Measurements from ENCODE around the gene SCAMP5.
A peak's percentile ranks its signal among the peaks of the same experiment; 100 is the strongest.

Gene SCAMP5

DNA sequence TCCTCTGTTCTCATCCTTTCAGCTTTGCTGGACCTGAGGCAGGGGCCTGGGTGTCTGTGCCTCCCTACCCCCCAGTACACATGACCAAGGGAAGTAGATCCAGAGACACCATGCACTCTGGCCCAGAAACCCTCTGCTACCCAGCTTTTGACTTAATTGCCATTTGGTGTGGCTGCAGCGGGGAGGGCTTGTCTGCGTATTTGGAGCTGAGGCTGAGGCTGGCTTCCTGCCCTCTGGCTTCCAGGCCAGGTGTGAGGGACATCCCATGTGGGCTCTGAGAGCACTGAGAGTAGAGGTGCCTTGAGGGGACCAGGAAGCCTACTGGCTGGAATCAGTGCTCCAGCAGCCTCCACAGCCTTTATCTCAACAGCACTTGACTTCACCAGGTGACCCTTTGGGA lies 54.9 kb downstream of the SCAMP5 start:
- DNase-seq = no peak

DNA sequence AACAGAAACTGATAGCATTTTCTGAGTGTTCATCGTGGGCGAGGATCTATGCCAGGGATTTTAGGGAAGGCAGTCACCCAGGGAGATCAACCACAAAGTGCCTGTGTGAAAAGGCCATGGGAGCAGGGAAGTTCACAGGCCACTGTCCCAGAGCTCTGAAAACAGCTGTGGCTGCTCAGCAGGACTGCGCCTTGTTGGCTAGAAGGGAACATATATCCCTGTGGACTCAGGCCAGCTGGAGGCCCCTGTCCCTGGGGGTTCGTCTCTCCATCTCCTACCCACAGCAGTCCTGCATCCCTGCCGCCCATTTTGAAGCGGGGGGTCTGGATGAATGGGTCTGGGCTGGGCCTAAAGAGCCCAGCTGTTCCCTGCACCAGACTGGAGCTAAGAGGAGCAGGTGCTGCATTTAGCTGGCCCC lies 55.8 kb downstream of the SCAMP5 start:
- no peak for DNase-seq

- no peak for DNase-seq
These were observed 56.3 kb downstream of the SCAMP5 start for GRCh38 chr15:75051711-75052110.

DNA sequence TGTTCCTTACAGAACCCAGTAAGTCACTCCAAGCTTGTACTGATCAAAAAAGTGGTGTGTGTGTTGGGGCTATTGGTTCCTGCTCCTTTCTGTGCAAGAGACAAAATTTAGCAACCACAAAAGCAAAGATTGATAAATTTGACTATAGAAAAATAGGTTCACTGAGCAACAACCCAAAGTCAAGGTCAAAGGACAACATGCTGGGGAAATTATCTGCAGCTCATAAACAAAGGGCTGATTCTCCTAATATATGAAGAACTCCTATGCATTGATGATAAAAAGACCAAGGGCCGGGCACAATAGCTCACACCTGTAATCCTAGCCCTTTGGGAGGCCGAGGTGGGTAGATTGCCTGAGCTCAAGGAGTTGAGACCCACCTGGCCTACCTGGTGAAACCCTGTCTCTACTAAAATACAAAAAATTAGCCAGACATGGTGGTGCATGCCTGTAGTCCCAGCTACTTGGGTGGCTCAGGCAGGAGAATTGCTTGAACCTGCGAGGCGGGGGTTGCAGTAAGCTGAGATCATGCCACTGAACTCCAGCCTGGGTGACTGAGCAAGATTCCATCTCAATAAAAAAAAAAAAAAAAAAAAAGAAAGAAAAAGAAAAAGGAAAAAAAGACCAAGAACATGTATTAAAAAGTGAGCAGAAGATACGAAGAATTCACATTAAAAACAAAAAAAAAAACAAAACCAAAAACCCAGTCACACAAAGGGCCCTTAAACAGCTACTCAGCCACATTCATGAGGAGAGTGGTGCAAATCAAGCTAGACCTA lies 57.8 kb downstream of the SCAMP5 start:
- no peak for DNase-seq

DNA sequence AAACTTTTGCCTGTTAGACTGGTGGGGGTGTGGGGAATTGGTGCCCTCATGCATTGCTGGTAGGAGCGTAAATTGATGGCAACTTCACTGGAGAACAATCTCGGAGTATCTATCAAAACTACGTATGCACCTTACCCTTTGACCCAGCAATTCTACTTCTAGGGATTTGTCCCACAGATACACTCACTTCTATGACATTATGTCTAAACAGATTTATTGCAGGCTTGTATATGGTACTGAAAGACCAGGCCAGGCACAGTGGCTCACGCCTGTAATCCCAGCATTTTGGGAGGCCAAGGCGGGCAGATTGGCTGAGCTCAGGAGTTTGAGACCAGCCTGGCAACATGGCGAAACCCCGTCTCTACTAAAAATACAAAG lies 58.4 kb downstream of the SCAMP5 start:
- DNase-seq = no peak

DNA sequence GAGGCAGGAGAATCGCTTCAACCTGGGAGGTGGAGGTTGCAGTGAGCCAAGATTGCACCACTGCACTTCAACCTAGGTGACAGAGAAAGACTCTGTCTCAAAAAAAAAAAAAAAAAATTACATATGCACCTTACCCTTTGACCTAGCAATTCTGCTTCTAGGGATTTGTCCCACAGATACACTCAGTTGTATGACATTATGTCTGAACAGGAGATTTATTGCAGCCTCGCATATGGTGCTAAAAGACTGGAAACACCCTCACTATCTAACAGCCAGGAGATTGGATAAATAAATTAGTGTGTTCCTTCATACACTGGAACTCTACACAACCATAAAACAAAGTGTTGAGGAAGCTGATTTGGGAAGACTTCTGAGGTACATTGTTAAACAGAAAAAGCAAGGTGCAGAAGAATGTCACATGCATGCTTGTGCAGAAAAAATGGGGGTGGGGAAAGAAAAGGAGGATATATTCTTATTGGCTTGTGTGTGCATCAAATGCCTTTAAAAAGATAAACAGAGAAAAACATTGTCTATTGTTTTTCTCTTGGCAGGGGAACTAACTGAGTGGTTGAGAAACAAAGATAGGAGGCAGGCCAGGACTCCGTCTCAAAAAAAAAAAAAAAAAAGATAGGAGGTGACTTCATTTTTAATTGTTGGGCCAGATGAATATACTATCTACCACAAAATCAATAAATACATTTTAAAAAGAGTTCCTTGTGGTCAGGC lies 59.0 kb downstream of the SCAMP5 start:
- DNase-seq = no peak

DNA sequence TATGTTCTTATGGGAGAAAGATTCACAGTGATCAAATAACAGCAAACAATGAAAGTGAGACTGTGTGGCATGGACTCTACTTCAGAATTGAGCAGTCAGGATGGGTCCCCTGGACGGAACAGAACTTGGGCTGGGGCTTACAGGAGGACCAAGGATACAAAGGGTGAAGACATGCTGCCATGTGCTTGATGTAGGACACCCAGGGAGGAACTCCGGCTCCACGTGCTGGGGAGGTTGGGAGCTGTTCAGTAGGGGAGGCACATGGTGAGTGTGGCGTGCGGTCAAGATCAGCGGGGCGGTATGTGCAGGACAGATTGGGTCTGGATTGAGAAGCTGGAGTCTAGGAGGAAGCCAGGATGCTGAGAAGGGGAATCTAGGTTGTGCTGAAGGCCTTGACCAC lies 60.7 kb downstream of the SCAMP5 start:
- no peak for DNase-seq

DNA sequence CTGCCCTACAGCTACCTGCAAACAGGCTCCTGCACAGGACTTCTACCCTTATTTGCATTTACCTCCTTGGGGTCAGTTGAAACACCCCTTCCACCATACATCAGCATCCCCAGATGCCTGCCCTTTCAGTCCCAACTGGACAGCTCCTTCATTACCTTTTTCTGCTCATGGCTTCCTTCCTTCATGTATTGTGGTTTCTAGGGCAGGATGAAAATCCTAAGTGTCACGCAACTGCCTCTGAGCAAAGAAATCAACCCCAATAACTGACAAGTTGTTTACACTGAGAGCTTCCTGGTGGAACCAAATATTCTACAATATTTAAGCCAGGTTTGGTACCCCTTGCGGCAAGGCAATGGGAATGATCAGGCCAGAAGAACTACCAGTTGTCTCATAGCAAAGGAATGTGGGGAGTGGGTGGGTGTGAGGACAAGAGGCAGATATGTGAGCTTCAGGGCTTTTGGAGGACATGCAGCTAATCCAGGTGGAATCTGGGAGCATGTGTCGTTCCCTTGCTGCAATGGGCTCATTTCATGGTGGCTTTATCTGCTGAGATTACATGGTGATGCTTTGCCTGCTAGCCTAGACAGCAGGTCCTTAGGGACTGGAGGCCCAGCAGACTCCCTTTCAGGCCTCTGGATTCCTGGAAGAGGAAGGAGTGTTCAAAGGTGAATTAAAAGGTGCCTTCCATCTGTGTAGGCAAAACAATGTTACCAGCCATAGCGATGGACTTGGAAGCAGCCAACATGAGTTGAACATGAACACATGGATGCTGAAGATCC lies 63.0 kb downstream of the SCAMP5 start:
- no peak for DNase-seq

- DNase-seq = no peak
These were observed 64.2 kb downstream of the SCAMP5 start for GRCh38 chr15:75059607-75060006.

DNA sequence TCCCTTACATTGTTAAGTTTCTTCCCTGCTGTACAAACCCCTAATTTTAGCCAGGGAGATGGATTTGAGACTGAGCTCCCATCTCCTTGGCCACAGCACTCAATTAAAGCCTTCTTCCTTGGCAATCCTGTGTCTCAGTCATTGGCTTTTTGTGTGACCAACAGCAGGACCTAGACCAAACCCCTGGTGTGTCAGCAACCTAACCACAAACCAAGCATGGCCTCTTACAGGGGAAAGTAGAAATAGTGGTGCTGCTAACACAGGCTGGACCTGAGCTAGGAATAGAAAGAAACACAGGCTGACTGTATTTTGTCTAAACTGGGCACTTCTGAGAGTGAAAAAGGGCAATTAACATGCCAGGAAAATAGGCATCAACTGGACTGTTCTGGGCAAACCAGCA lies 65.9 kb downstream of the SCAMP5 start:
- peak; percentile 68 for DNase-seq

DNA sequence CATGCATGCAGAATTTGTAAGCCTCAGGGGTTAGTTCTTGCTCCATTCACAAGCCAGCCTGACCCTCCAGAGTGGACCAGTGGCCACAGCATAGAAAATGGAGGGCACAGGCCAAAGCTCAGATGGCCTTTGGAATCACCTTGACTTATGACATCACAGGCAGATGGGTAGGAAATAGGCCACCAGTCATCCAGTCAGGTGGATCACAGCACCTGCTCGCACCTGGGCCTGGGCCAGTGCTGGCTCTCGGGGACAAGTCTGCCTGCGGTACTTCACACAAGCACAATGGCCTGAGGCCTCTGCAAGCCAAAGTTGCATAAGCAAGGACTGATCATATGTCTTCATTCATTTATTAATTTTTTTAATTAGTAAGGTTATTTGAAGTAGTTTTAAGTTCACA lies 67.3 kb downstream of the SCAMP5 start:
- DNase-seq = no peak

- no peak for DNase-seq
These were observed 68.0 kb downstream of the SCAMP5 start for GRCh38 chr15:75063338-75063737.

GRCh38 chr15:75063889-75064288 lies 68.5 kb downstream of the SCAMP5 start:
- no peak for DNase-seq

DNA sequence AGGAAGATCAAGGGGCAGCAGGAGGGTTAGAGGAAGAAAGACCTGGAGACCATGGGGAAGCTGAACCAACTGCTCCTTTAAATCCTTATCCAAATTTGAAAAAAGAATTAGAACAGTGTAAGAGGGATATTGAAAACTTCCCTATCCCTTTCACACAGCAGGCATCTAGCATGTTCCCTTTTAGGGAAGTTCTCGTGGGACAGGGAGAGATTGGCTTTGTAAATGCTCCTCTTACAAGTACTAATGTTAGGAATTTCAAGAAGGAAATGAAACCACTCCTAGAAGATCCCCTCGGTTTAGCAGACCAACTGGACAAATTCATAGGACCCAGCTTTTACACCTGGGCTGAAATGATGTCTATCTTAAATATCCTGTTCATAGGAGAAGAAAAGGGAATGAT lies 69.5 kb downstream of the SCAMP5 start:
- DNase-seq = no peak

- no peak for DNase-seq
These were observed 70.1 kb downstream of the SCAMP5 start for GRCh38 chr15:75065467-75065850.

DNA sequence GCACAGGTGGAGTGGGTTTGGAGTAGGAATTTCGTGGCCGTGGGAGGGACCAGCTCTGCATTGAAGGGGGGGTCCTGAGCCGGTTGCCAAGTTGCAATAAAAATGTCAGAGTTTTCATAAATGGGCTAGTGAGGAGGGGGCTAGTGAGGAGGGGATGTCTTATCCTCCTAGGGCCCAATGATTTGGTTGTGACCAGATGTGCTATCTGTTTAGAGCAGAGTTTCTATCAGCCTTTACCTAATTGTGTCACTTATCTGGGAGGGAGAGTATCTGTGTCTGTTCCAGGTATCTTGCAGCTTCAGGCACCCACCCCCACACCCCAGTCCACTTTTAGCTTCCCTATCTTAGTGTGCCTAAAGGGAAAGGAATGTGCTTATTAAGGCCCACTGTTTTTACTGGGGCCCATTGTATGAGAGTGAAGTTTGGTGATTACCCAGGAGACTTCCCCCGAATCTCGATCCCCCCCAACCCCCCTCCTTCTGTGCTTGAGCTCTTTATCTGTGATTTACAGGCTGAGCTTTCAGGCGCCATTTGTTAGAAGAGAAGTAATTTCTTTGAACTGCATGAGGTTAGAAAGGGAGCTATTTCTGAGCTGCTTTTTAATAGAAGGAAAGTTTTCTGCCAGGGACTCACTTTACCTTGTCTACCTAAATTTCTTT lies 70.6 kb downstream of the SCAMP5 start:
- no peak for DNase-seq

- DNase-seq = no peak
These were observed 71.9 kb downstream of the SCAMP5 start for GRCh38 chr15:75067123-75067830.

GRCh38 chr15:75068748-75069147 lies 73.4 kb downstream of the SCAMP5 start:
- DNase-seq = no peak

DNA sequence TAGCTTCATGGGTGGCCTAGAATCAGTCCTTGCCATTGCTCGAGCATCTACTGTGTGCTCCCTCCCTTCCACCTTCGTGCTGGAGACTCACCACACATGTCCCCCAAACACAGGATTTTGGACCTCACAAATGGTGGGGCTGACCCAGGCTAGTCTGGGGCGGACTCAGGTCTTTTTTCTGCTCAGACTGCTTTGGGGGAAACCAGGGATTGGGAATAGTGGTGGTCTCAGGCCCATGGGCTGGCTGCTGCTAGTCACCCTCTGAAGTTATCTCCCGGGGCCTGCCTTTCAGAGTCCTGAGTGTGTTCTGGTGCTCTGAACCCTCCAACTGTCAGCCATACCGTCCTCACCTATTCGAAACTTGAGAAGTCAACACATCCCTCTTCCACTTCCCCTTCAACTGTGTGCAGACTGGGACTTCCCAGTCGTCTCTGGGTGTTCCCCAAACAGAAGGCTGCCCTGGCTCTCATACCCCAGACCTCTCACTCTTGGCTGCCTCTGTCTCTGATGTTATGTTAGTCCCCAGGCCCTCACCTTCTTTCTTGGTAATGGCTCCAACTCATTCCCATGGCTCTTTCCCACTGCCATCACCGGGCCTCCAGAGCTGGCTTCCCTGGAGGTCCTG lies 74.0 kb downstream of the SCAMP5 start:
- no peak for DNase-seq

GRCh38 chr15:75070674-75071073 lies 75.3 kb downstream of the SCAMP5 start:
- DNase-seq = no peak
